ENCODE measurements around the gene PON3. TPM values are rescaled to one million over a fixed set of nuclear protein-coding genes. Genes with fewer than 3 reads are reported as not detected.
"Not testable (repeated sequence)": the region's sequence is repeated elsewhere in the genome, so short reads cannot be mapped to it uniquely, and the experiment has no call there.

The PON3 gene
- total and polyA plus RNA-seq, 2 of the 4 experiments (the other 2 are of a cell fraction), result not detected

GRCh38 chr7:95389516-95389915 is 6.7 kb downstream of the PON3 start:
- no peak overlapping the region for H2AK5ac ChIP-seq (ENCODE audit: low read depth, low read length)
- no peak for ATAC-seq (ENCODE audit: low read depth)
- no peaks in the 10 kb centered on the region for H3K9me1 ChIP-seq (ENCODE audit: insufficient read depth, low read length)
- H3K27me3 ChIP-seq (ENCODE audit: control insufficient read depth, insufficient read depth, low read length), result no peaks in the 10 kb centered on the region
- no peak overlapping the region for H3K4me3 ChIP-seq (ENCODE audit: insufficient read depth, low read depth, low read length)
- H3K4ac ChIP-seq (ENCODE audit: low read depth, low read length), result no peak overlapping the region
- no peaks in the 10 kb centered on the region for H3K79me1 ChIP-seq (ENCODE audit: low read depth in 1 of 2, low read length in 2 of 2)
- no peaks in the 10 kb centered on the region for H3K9me3 ChIP-seq (ENCODE audit: control insufficient read depth, insufficient read depth, low read length)
- TF ChIP-seq CEBPB (IDR thresholded peaks at IDR 0.05; ENCODE audit: low read depth, low read length), result no peak
- no peak for TF ChIP-seq RFX5 (IDR thresholded peaks at IDR 0.05; ENCODE audit: low read depth, low read length)
- no peak for TF ChIP-seq CTCF (conservative IDR thresholded peaks at IDR 0.05; ENCODE audit: low read depth, low read length)
- no peak for TF ChIP-seq POLR2A (IDR thresholded peaks at IDR 0.05; ENCODE audit: low read depth, low read length)
- TF ChIP-seq RAD21 (IDR thresholded peaks at IDR 0.05; ENCODE audit: low read length), result no peak
- no peak for TF ChIP-seq NFE2L2 (IDR thresholded peaks at IDR 0.05; ENCODE audit: low read depth, low read length)
- TF ChIP-seq BHLHE40 (IDR thresholded peaks at IDR 0.05; ENCODE audit: low read depth, low read length), result no peak
- no peak for TF ChIP-seq FOS (IDR thresholded peaks at IDR 0.05; ENCODE audit: low read depth, low read length)
- TF ChIP-seq MXI1 (IDR thresholded peaks at IDR 0.05; ENCODE audit: borderline replicate concordance, low read depth, low read length), result no peak
- H3K56ac ChIP-seq (ENCODE audit: extremely low read depth, insufficient read depth, low read length), result no peak overlapping the region
- no peak overlapping the region for H2AFZ ChIP-seq (replicated peaks; ENCODE audit: low read length, poor library complexity)
- H3K23ac ChIP-seq (ENCODE audit: low read depth, low read length), result no peak overlapping the region
- no peak overlapping the region for H4K91ac ChIP-seq (ENCODE audit: insufficient read depth, low read depth, low read length)
- no peaks in the 10 kb centered on the region for H3K4me1 ChIP-seq (ENCODE audit: control insufficient read depth, insufficient read depth, low read length)
- H2AK9ac ChIP-seq (replicated peaks; ENCODE audit: low read depth, low read length, poor library complexity), result no peak overlapping the region
- H4K5ac ChIP-seq (ENCODE audit: low read depth, low read length), result no peak overlapping the region
- H3K36me3 ChIP-seq (ENCODE audit: control insufficient read depth, insufficient read depth, low read length), result no peaks in the 10 kb centered on the region
- no peak overlapping the region for H3K9ac ChIP-seq (ENCODE audit: low read depth, low read length)
- no peak overlapping the region for H3K18ac ChIP-seq (ENCODE audit: low read depth, low read length)
- intact Hi-C loops (cut with micrococcal nuclease), result no loop called here
- H3K14ac ChIP-seq (replicated peaks; ENCODE audit: low read depth, low read length), result no peak overlapping the region
- DNase-seq, result no peak
- 45% methylated on average over 2 of the region's 7 CpGs; no CpG with 5 or more reads in 1 of the 2 experiments for WGBS, 2 experiments (ENCODE audit: extremely low coverage in 2 of 2, insufficient read length in 1 of 2)
- in situ Hi-C loops (cut with MboI; ENCODE audit: low sequenced_read_pairs), result no loop called here
- no peak overlapping the region for H2BK5ac ChIP-seq (ENCODE audit: low read depth, low read length, poor library complexity, severe bottlenecking)
- H2BK20ac ChIP-seq (ENCODE audit: low read depth, low read length), result no peak overlapping the region
- CTCF ChIA-PET, result no interaction called here
- dilution Hi-C loops (cut with HindIII; ENCODE audit: low sequenced_read_pairs, unreplicated experiment), result no loop called here
- no peak overlapping the region for H3K27ac ChIP-seq (ENCODE audit: insufficient read depth, low read length)
- H4K20me1 ChIP-seq (ENCODE audit: insufficient read depth, low read length), result no peaks in the 10 kb centered on the region
- no peak overlapping the region for H2BK120ac ChIP-seq (ENCODE audit: low read depth, low read length)
- H4K8ac ChIP-seq (ENCODE audit: low read depth in 2 of 2, low read length in 2 of 2), result no peak overlapping the region
- H2BK15ac ChIP-seq (ENCODE audit: low read depth, low read length), result no peak overlapping the region
- H3K4me2 ChIP-seq (ENCODE audit: low read depth, low read length), result no peak overlapping the region
- POLR2A ChIA-PET (ENCODE audit: unreplicated experiment), result no interaction called here
- BruUV-seq (replicated peaks), result no TSS peak

- H3K4me2 ChIP-seq (ENCODE audit: low read depth, low read length); H3K18ac ChIP-seq (ENCODE audit: low read depth, low read length); H3K79me1 ChIP-seq (ENCODE audit: low read depth in 1 of 2, low read length in 2 of 2); DNase-seq; H2BK15ac ChIP-seq (ENCODE audit: low read depth, low read length); H2AK5ac ChIP-seq (ENCODE audit: low read depth, low read length); ATAC-seq (ENCODE audit: low read depth); CTCF ChIA-PET; POLR2A ChIA-PET (ENCODE audit: unreplicated experiment); H3K27ac ChIP-seq (ENCODE audit: insufficient read depth, low read length); H3K14ac ChIP-seq (replicated peaks; ENCODE audit: low read depth, low read length); H3K9me1 ChIP-seq (ENCODE audit: insufficient read depth, low read length); BruUV-seq (replicated peaks); H4K20me1 ChIP-seq (ENCODE audit: insufficient read depth, low read length); H3K4me1 ChIP-seq (ENCODE audit: control insufficient read depth, insufficient read depth, low read length); H3K36me3 ChIP-seq (ENCODE audit: control insufficient read depth, insufficient read depth, low read length); H2AK9ac ChIP-seq (replicated peaks; ENCODE audit: low read depth, low read length, poor library complexity); H3K27me3 ChIP-seq (ENCODE audit: control insufficient read depth, insufficient read depth, low read length); dilution Hi-C loops (cut with HindIII; ENCODE audit: low sequenced_read_pairs, unreplicated experiment); H4K91ac ChIP-seq (ENCODE audit: insufficient read depth, low read depth, low read length); intact Hi-C loops (cut with micrococcal nuclease); H3K4ac ChIP-seq (ENCODE audit: low read depth, low read length); H2BK20ac ChIP-seq (ENCODE audit: low read depth, low read length); H2BK5ac ChIP-seq (ENCODE audit: low read depth, low read length, poor library complexity, severe bottlenecking); H4K8ac ChIP-seq (ENCODE audit: low read depth in 2 of 2, low read length in 2 of 2); H2BK120ac ChIP-seq (ENCODE audit: low read depth, low read length); H3K9me3 ChIP-seq (ENCODE audit: control insufficient read depth, insufficient read depth, low read length); H3K23ac ChIP-seq (ENCODE audit: low read depth, low read length); H2AFZ ChIP-seq (replicated peaks; ENCODE audit: low read length, poor library complexity); H3K56ac ChIP-seq (ENCODE audit: extremely low read depth, insufficient read depth, low read length); H3K4me3 ChIP-seq (ENCODE audit: insufficient read depth, low read depth, low read length); H4K5ac ChIP-seq (ENCODE audit: low read depth, low read length); H3K9ac ChIP-seq (ENCODE audit: low read depth, low read length); in situ Hi-C loops (cut with MboI; ENCODE audit: low sequenced_read_pairs): not testable (repeated sequence)
- no CpG with 5 or more reads among the region's 10 CpGs for WGBS, 2 experiments (ENCODE audit: extremely low coverage in 2 of 2, insufficient read length in 1 of 2)
Measured at GRCh38 chr7:95379457-95379856, 16.7 kb downstream of the PON3 start.

Data from IMR-90 (cell line).